Inflammatory macrophage (primary cell): Measurements from ENCODE around the gene AGAP3.
A peak's percentile ranks its signal among the peaks of the same experiment; 100 is the strongest.

Experiments used
- DNase-seq, 2 donors: peaks; one replicate each; pipeline ENCODE4 v3.0.0-alpha.2; 2020 to 2022

Gene AGAP3

GRCh38 chr7:151168003-151168786 is 81.9 kb downstream of the AGAP3 start:
- peak; percentile 41 to 44 for DNase-seq

- no peak for DNase-seq
These were observed 82.5 kb downstream of the AGAP3 start for GRCh38 chr7:151168787-151169162.

GRCh38 chr7:151172273-151173141 is 86.2 kb downstream of the AGAP3 start:
- DNase-seq: peak; percentile 73 to 78

- DNase-seq: no peak
These were observed 87.3 kb downstream of the AGAP3 start for GRCh38 chr7:151173386-151174245.

- peak in 1 of 2 donors; percentile 14 for DNase-seq
These were observed 88.2 kb downstream of the AGAP3 start for GRCh38 chr7:151174246-151175046.

GRCh38 chr7:151175047-151175792 is 88.9 kb downstream of the AGAP3 start:
- DNase-seq: no peak

- DNase-seq: no peak
These were observed 89.6 kb downstream of the AGAP3 start for GRCh38 chr7:151175793-151176311.

- no peak for DNase-seq
These were observed 90.1 kb downstream of the AGAP3 start for GRCh38 chr7:151176401-151176800.

GRCh38 chr7:151177310-151177709 is 91.0 kb downstream of the AGAP3 start:
- no peak for DNase-seq

GRCh38 chr7:151178236-151178635 is 92.0 kb downstream of the AGAP3 start:
- DNase-seq: no peak

- DNase-seq: no peak
These were observed 92.6 kb downstream of the AGAP3 start for GRCh38 chr7:151178831-151179230.

- DNase-seq: no peak
These were observed 93.1 kb downstream of the AGAP3 start for GRCh38 chr7:151179287-151179860.

- no peak for DNase-seq
These were observed 93.7 kb downstream of the AGAP3 start for GRCh38 chr7:151179946-151180345.

- DNase-seq: no peak
These were observed 94.7 kb downstream of the AGAP3 start for GRCh38 chr7:151181011-151181431.

GRCh38 chr7:151185762-151186639 is 99.7 kb downstream of the AGAP3 start:
- DNase-seq: no peak

GRCh38 chr7:151186640-151187408 is 100.5 kb downstream of the AGAP3 start, which contains the start of gene ASB10:
Gene ASB10 (minus strand): TSS chr7:151187250. CDS start chr7:151187130, 120 bp downstream.
- DNase-seq: no peak

- no peak for DNase-seq
These were observed 101.4 kb downstream of the AGAP3 start for GRCh38 chr7:151187409-151188251.

- no peak for DNase-seq
These were observed 101.9 kb downstream of the AGAP3 start for GRCh38 chr7:151188252-151188542.
